ENCODE data around the gene FAM222B. TPM values are rescaled to one million over a fixed set of nuclear protein-coding genes. Genes with fewer than 3 reads are reported as not detected.

Gene FAM222B
- total RNA-seq, 1 donor from 2014 or later: 6.3 TPM

GRCh38 chr17:28716740-28717577 lies 125.6 kb downstream of the FAM222B start:
- Histone ChIP-seq H3K9ac (ENCODE audit: low read depth in 1 of 3, low read length in 3 of 3) (peak overlapping the region; percentile 72 to 76 (median 73)), H3K4me1 (ENCODE audit: control insufficient read depth in 3 of 3, insufficient read depth in 3 of 3, low read length in 3 of 3) (peaks cover 35 to 50% (median 47%) of the 10 kb centered on the region in 3 donors), H3K9me3 (ENCODE audit: control insufficient read depth in 3 of 3, low read length in 3 of 3) (no peaks in the 10 kb centered on the region), H3K27ac (ENCODE audit: low read depth, low read length) (peak overlapping the region; percentile 82), H3K4me3 (ENCODE audit: low read length in 3 of 3) (peak overlapping the region; percentile 56 to 69 (median 64)), H3K36me3 (ENCODE audit: control insufficient read depth in 3 of 3, insufficient read depth in 3 of 3, low read length in 3 of 3) (peaks cover 6 to 19% (median 8%) of the 10 kb centered on the region in 3 donors), H3K27me3 (ENCODE audit: control insufficient read depth in 3 of 3, insufficient read depth in 3 of 3, low read length in 3 of 3) (peaks cover 6 to 50% (median 37%) of the 10 kb centered on the region in 3 donors)

GRCh38 chr17:28715217-28715616 lies 127.4 kb downstream of the FAM222B start:
- H3K4me3 ChIP-seq (ENCODE audit: low read length in 3 of 3): no peak overlapping the region
- peaks cover 0 to 14% (median 2%) of the 10 kb centered on the region in 3 donors for H3K36me3 ChIP-seq (ENCODE audit: control insufficient read depth in 3 of 3, insufficient read depth in 3 of 3, low read length in 3 of 3)
- H3K4me1 ChIP-seq (ENCODE audit: control insufficient read depth in 3 of 3, insufficient read depth in 3 of 3, low read length in 3 of 3): peaks cover 28 to 43% (median 40%) of the 10 kb centered on the region in 3 donors
- H3K9ac ChIP-seq (ENCODE audit: low read depth in 1 of 3, low read length in 3 of 3): no peak overlapping the region
- no peak overlapping the region for H3K27ac ChIP-seq (ENCODE audit: low read depth, low read length)
- peaks cover 6 to 50% (median 37%) of the 10 kb centered on the region in 3 donors for H3K27me3 ChIP-seq (ENCODE audit: control insufficient read depth in 3 of 3, insufficient read depth in 3 of 3, low read length in 3 of 3)
- no peaks in the 10 kb centered on the region for H3K9me3 ChIP-seq (ENCODE audit: control insufficient read depth in 3 of 3, low read length in 3 of 3)

GRCh38 chr17:28714281-28714680 lies 128.3 kb downstream of the FAM222B start:
- no peaks in the 10 kb centered on the region for H3K9me3 ChIP-seq (ENCODE audit: control insufficient read depth in 3 of 3, low read length in 3 of 3)
- H3K36me3 ChIP-seq (ENCODE audit: control insufficient read depth in 3 of 3, insufficient read depth in 3 of 3, low read length in 3 of 3): peaks cover 0 to 14% (median 2%) of the 10 kb centered on the region in 3 donors
- H3K4me1 ChIP-seq (ENCODE audit: control insufficient read depth in 3 of 3, insufficient read depth in 3 of 3, low read length in 3 of 3): peaks cover 27 to 38% (median 37%) of the 10 kb centered on the region in 3 donors
- H3K9ac ChIP-seq (ENCODE audit: low read depth in 1 of 3, low read length in 3 of 3): no peak overlapping the region
- H3K27me3 ChIP-seq (ENCODE audit: control insufficient read depth in 3 of 3, insufficient read depth in 3 of 3, low read length in 3 of 3): peaks cover 6 to 50% (median 37%) of the 10 kb centered on the region in 3 donors
- no peak overlapping the region for H3K4me3 ChIP-seq (ENCODE audit: low read length in 3 of 3)
- no peak overlapping the region for H3K27ac ChIP-seq (ENCODE audit: low read depth, low read length)

GRCh38 chr17:28712705-28713415 lies 129.7 kb downstream of the FAM222B start:
- Histone ChIP-seq H3K9ac (ENCODE audit: low read depth in 1 of 3, low read length in 3 of 3) (no peak overlapping the region), H3K4me3 (ENCODE audit: low read length in 3 of 3) (no peak overlapping the region), H3K4me1 (ENCODE audit: control insufficient read depth in 3 of 3, insufficient read depth in 3 of 3, low read length in 3 of 3) (peaks cover 16 to 26% (median 25%) of the 10 kb centered on the region in 3 donors), H3K27ac (ENCODE audit: low read depth, low read length) (no peak overlapping the region), H3K9me3 (ENCODE audit: control insufficient read depth in 3 of 3, low read length in 3 of 3) (no peaks in the 10 kb centered on the region), H3K27me3 (ENCODE audit: control insufficient read depth in 3 of 3, insufficient read depth in 3 of 3, low read length in 3 of 3) (peaks cover 6 to 44% (median 35%) of the 10 kb centered on the region in 3 donors), H3K36me3 (ENCODE audit: control insufficient read depth in 3 of 3, insufficient read depth in 3 of 3, low read length in 3 of 3) (peaks cover 0 to 14% (median 2%) of the 10 kb centered on the region in 3 donors)

GRCh38 chr17:28712032-28712704 lies 130.4 kb downstream of the FAM222B start:
- Histone ChIP-seq H3K9ac (ENCODE audit: low read depth in 1 of 3, low read length in 3 of 3) (peak overlapping the region; percentile 51 to 82 (median 75)), H3K36me3 (ENCODE audit: control insufficient read depth in 3 of 3, insufficient read depth in 3 of 3, low read length in 3 of 3) (peaks cover 0 to 14% (median 2%) of the 10 kb centered on the region in 3 donors), H3K4me1 (ENCODE audit: control insufficient read depth in 3 of 3, insufficient read depth in 3 of 3, low read length in 3 of 3) (peaks cover 15 to 26% (median 25%) of the 10 kb centered on the region in 3 donors), H3K4me3 (ENCODE audit: low read length in 3 of 3) (peak overlapping the region; percentile 72 to 80 (median 80)), H3K27me3 (ENCODE audit: control insufficient read depth in 3 of 3, insufficient read depth in 3 of 3, low read length in 3 of 3) (peaks cover 4 to 38% (median 34%) of the 10 kb centered on the region in 3 donors), H3K27ac (ENCODE audit: low read depth, low read length) (peak overlapping the region; percentile 83), H3K9me3 (ENCODE audit: control insufficient read depth in 3 of 3, low read length in 3 of 3) (no peaks in the 10 kb centered on the region)

- peak within 1 kb of the TSS; percentile 72 to 80 (median 80) for H3K4me3 ChIP-seq (ENCODE audit: low read length in 3 of 3)
- peak within 1 kb of the TSS; percentile 72 to 82 (median 75) for H3K9ac ChIP-seq (ENCODE audit: low read depth in 1 of 3, low read length in 3 of 3)
- H3K27me3 ChIP-seq (ENCODE audit: control insufficient read depth in 3 of 3, insufficient read depth in 3 of 3, low read length in 3 of 3): peaks cover 0 to 33% (median 29%) of the 10 kb centered on the region in 3 donors
- no peaks in the 10 kb centered on the region for H3K9me3 ChIP-seq (ENCODE audit: control insufficient read depth in 3 of 3, low read length in 3 of 3)
- peaks cover 0 to 14% (median 2%) of the 10 kb centered on the region in 3 donors for H3K36me3 ChIP-seq (ENCODE audit: control insufficient read depth in 3 of 3, insufficient read depth in 3 of 3, low read length in 3 of 3)
- peaks cover 12 to 22% (median 22%) of the 10 kb centered on the region in 3 donors for H3K4me1 ChIP-seq (ENCODE audit: control insufficient read depth in 3 of 3, insufficient read depth in 3 of 3, low read length in 3 of 3)
- peak within 1 kb of the TSS; percentile 83 for H3K27ac ChIP-seq (ENCODE audit: low read depth, low read length)
Observed at GRCh38 chr17:28711723-28712031, 130.9 kb downstream of the FAM222B start, which contains the start of gene PROCA1. TSS of gene PROCA1 (minus strand) at chr17:28711888. CDS start at chr17:28711660, 228 bp downstream.

- H3K27me3 ChIP-seq (ENCODE audit: control insufficient read depth in 3 of 3, insufficient read depth in 3 of 3, low read length in 3 of 3): peaks cover 0 to 27% (median 24%) of the 10 kb centered on the region in 3 donors
- H3K9me3 ChIP-seq (ENCODE audit: control insufficient read depth in 3 of 3, low read length in 3 of 3): no peaks in the 10 kb centered on the region
- H3K9ac ChIP-seq (ENCODE audit: low read depth in 1 of 3, low read length in 3 of 3): peak overlapping the region; percentile 72 to 82 (median 75)
- peaks cover 0 to 14% (median 2%) of the 10 kb centered on the region in 3 donors for H3K36me3 ChIP-seq (ENCODE audit: control insufficient read depth in 3 of 3, insufficient read depth in 3 of 3, low read length in 3 of 3)
- peak overlapping the region; percentile 72 to 80 (median 80) for H3K4me3 ChIP-seq (ENCODE audit: low read length in 3 of 3)
- peaks cover 9 to 18% (median 18%) of the 10 kb centered on the region in 3 donors for H3K4me1 ChIP-seq (ENCODE audit: control insufficient read depth in 3 of 3, insufficient read depth in 3 of 3, low read length in 3 of 3)
- H3K27ac ChIP-seq (ENCODE audit: low read depth, low read length): peak overlapping the region; percentile 83
Observed at GRCh38 chr17:28710861-28711722, 131.5 kb downstream of the FAM222B start.

- Histone ChIP-seq H3K36me3 (ENCODE audit: control insufficient read depth in 3 of 3, insufficient read depth in 3 of 3, low read length in 3 of 3) (peaks cover 14 to 24% (median 19%) of the 10 kb centered on the region in 3 donors), H3K27me3 (ENCODE audit: control insufficient read depth in 3 of 3, insufficient read depth in 3 of 3, low read length in 3 of 3) (peaks cover 0 to under 1% (median under 1%) of the 10 kb centered on the region in 3 donors), H3K9me3 (ENCODE audit: control insufficient read depth in 3 of 3, low read length in 3 of 3) (no peaks in the 10 kb centered on the region), H3K9ac (ENCODE audit: low read depth in 1 of 3, low read length in 3 of 3) (no peak overlapping the region), H3K4me1 (ENCODE audit: control insufficient read depth in 3 of 3, insufficient read depth in 3 of 3, low read length in 3 of 3) (peaks cover 9 to 13% (median 12%) of the 10 kb centered on the region in 3 donors), H3K27ac (ENCODE audit: low read depth, low read length) (no peak overlapping the region), H3K4me3 (ENCODE audit: low read length in 3 of 3) (no peak overlapping the region)
Observed at GRCh38 chr17:28707339-28707720, 135.3 kb downstream of the FAM222B start.
